Suppressor macrophage treated with lipopolysaccharide for 1 hour (primary cell): Measurements from ENCODE around the gene CLDN9.
A peak's percentile ranks its signal among the peaks of the same experiment; 100 is the strongest.

ENCODE experiments used
- DNase-seq, 3 donors: peaks; one replicate each; pipeline ENCODE4 v3.0.0-alpha.2; 2020 to 2022

Gene CLDN9

GRCh38 chr16:3057181-3058138 is 44.7 kb downstream of the CLDN9 start:
- peak in 1 of 3 donors; percentile 9 for DNase-seq

GRCh38 chr16:3058139-3059030 is 45.7 kb downstream of the CLDN9 start:
- peak in 2 of 3 donors; percentile 29 to 42 for DNase-seq

- peak; percentile 96 to 99 (median 96) for DNase-seq
Measured at GRCh38 chr16:3059041-3059722, 46.5 kb downstream of the CLDN9 start.

DNA sequence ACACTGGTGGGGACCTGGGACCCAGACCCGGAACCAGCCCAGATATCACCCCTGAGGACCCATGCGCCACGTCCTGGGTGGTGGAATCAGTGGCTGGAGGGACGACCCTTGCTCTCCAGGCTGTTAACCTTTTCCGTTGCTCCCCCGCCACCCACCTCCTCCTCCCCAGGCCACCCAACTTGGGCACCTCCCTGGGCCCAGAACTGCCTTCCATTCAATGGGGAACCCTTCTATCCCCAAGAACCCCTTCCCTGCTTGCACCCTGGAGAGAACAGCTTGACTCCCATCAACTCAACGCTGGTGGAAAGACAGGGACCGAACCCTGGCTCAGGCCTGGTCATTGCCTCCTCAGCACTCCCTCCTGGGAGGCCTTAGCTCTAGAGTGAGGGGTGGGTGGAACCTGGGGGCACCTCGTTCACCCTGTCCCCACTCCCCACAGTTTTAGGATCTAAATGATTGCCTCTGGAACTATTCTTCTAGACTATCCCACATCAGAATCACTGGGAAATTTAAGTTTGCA is 47.1 kb downstream of the CLDN9 start:
- no peak for DNase-seq

GRCh38 chr16:3060339-3061127 is 47.8 kb downstream of the CLDN9 start:
- peak in 1 of 3 donors; percentile 24 for DNase-seq

DNA sequence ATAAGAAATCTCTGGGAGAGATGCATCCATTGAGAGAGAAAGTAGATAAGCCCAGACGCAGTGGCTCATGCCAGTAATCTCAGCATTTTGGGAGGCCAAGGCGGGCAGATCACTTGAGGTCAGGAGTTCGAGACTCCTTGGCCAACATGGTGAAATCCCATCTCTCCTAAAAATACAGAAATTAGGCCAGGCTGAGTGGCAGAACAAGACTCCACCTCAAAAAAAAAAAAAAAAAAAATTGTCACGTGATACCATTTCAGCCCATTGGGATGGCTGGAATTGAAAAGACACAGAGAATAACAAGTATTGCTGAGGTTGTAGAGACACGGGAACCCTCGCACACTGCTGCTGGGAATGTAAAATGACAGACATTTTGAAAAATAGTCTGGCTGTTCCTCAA is 49.8 kb downstream of the CLDN9 start:
- no peak for DNase-seq

GRCh38 chr16:3063625-3064386 is 51.1 kb downstream of the CLDN9 start:
- no peak for DNase-seq
